ENCODE data around the gene ADGRD1. TPM values are rescaled to one million over a fixed set of nuclear protein-coding genes. Genes with fewer than 3 reads are reported as not detected.

ADGRD1 gene
- total and polyA plus RNA-seq, 4 donors: 9.9 to 15.4 (median 12.7) TPM

- WGBS (ENCODE audit: insufficient coverage): 72% methylated on average over 14 of the region's 14 CpGs
- Histone ChIP-seq H3K27me3 (ENCODE audit: control insufficient read depth, insufficient read depth, low read length) (no peaks in the 10 kb centered on the region), H3K9me3 (ENCODE audit: control insufficient read depth, insufficient read depth, low read length) (no peaks in the 10 kb centered on the region), H3K4me3 (ENCODE audit: low read depth, low read length) (no peak overlapping the region), H3K36me3 (ENCODE audit: control insufficient read depth, insufficient read depth, low read length) (peaks cover 5% of the 10 kb centered on the region), H3K4me1 (ENCODE audit: control insufficient read depth, insufficient read depth, low read length) (peaks cover 57% of the 10 kb centered on the region), H3K27ac (ENCODE audit: low read depth, low read length) (no peak overlapping the region)
- DNase-seq (ENCODE audit: low read depth in 4 of 6, low spot score in 6 of 6): peak in 1 of 6 donors; percentile 79
Observed at GRCh38 chr12:131042834-131043245, 89.1 kb downstream of the ADGRD1 start.

DNA sequence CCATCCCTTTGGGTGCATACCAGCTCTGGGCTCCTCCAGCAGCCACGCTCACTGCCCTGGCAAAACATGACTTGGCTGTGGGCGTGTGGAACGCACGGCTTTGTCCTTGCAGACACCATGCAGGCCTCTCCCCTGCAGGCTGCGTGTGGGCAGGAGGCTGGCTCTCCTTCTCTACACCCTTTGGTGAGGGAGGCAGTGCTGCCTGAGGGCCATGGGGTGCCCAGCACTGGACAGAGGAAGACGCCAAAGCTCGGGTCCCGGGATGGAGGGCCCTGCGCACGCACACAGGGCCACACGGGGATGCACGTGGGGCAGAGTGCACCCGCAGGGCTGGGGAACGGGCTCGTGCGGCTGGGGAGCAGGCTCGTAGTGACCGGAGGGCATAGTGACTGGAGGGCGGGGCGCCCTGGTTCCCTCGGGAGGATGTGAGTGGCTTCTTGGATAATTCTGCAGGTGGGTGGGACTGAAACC lies 89.7 kb downstream of the ADGRD1 start:
- H3K27me3 ChIP-seq (ENCODE audit: control insufficient read depth, insufficient read depth, low read length): no peaks in the 10 kb centered on the region
- 91% methylated on average over 20 of the region's 21 CpGs for WGBS (ENCODE audit: insufficient coverage)

GRCh38 chr12:131044136-131044535 lies 90.4 kb downstream of the ADGRD1 start:
- no peak for DNase-seq (ENCODE audit: low read depth in 4 of 6, low spot score in 6 of 6)
- no peaks in the 10 kb centered on the region for H3K9me3 ChIP-seq (ENCODE audit: control insufficient read depth, insufficient read depth, low read length)
- WGBS (ENCODE audit: insufficient coverage): 87% methylated on average over 14 of the region's 15 CpGs

More for the DNA sequence above, 89.7 kb downstream of the ADGRD1 start:
- Histone ChIP-seq H3K4me1 (ENCODE audit: control insufficient read depth, insufficient read depth, low read length) (peaks cover 59% of the 10 kb centered on the region), H3K9me3 (ENCODE audit: control insufficient read depth, insufficient read depth, low read length) (no peaks in the 10 kb centered on the region), H3K27ac (ENCODE audit: low read depth, low read length) (no peak overlapping the region), H3K4me3 (ENCODE audit: low read depth, low read length) (no peak overlapping the region), H3K36me3 (ENCODE audit: control insufficient read depth, insufficient read depth, low read length) (peaks cover 5% of the 10 kb centered on the region)
- no peak for DNase-seq (ENCODE audit: low read depth in 4 of 6, low spot score in 6 of 6)

GRCh38 chr12:131044760-131045381 lies 91.2 kb downstream of the ADGRD1 start:
- Histone ChIP-seq H3K27ac (ENCODE audit: low read depth, low read length) (no peak overlapping the region), H3K27me3 (ENCODE audit: control insufficient read depth, insufficient read depth, low read length) (no peaks in the 10 kb centered on the region), H3K9me3 (ENCODE audit: control insufficient read depth, insufficient read depth, low read length) (no peaks in the 10 kb centered on the region), H3K4me3 (ENCODE audit: low read depth, low read length) (no peak overlapping the region), H3K36me3 (ENCODE audit: control insufficient read depth, insufficient read depth, low read length) (peaks cover 3% of the 10 kb centered on the region), H3K4me1 (ENCODE audit: control insufficient read depth, insufficient read depth, low read length) (peaks cover 45% of the 10 kb centered on the region)
- WGBS (ENCODE audit: insufficient coverage): 95% methylated on average over 55 of the region's 56 CpGs
- no peak for DNase-seq (ENCODE audit: low read depth in 4 of 6, low spot score in 6 of 6)

More at GRCh38 chr12:131044136-131044535, 90.4 kb downstream of the ADGRD1 start:
- Histone ChIP-seq H3K36me3 (ENCODE audit: control insufficient read depth, insufficient read depth, low read length) (peaks cover 3% of the 10 kb centered on the region), H3K27ac (ENCODE audit: low read depth, low read length) (no peak overlapping the region), H3K27me3 (ENCODE audit: control insufficient read depth, insufficient read depth, low read length) (no peaks in the 10 kb centered on the region), H3K4me3 (ENCODE audit: low read depth, low read length) (no peak overlapping the region), H3K4me1 (ENCODE audit: control insufficient read depth, insufficient read depth, low read length) (peaks cover 53% of the 10 kb centered on the region)

GRCh38 chr12:131045705-131046460 lies 92.2 kb downstream of the ADGRD1 start:
- 93% methylated on average over 13 of the region's 13 CpGs for WGBS (ENCODE audit: insufficient coverage)
- no peaks in the 10 kb centered on the region for H3K9me3 ChIP-seq (ENCODE audit: control insufficient read depth, insufficient read depth, low read length)
- no peak for DNase-seq (ENCODE audit: low read depth in 4 of 6, low spot score in 6 of 6)
- no peak overlapping the region for H3K27ac ChIP-seq (ENCODE audit: low read depth, low read length)
- H3K27me3 ChIP-seq (ENCODE audit: control insufficient read depth, insufficient read depth, low read length): no peaks in the 10 kb centered on the region
- H3K4me1 ChIP-seq (ENCODE audit: control insufficient read depth, insufficient read depth, low read length): peaks cover 41% of the 10 kb centered on the region
- H3K4me3 ChIP-seq (ENCODE audit: low read depth, low read length): no peak overlapping the region
- H3K36me3 ChIP-seq (ENCODE audit: control insufficient read depth, insufficient read depth, low read length): peaks cover 3% of the 10 kb centered on the region

DNA sequence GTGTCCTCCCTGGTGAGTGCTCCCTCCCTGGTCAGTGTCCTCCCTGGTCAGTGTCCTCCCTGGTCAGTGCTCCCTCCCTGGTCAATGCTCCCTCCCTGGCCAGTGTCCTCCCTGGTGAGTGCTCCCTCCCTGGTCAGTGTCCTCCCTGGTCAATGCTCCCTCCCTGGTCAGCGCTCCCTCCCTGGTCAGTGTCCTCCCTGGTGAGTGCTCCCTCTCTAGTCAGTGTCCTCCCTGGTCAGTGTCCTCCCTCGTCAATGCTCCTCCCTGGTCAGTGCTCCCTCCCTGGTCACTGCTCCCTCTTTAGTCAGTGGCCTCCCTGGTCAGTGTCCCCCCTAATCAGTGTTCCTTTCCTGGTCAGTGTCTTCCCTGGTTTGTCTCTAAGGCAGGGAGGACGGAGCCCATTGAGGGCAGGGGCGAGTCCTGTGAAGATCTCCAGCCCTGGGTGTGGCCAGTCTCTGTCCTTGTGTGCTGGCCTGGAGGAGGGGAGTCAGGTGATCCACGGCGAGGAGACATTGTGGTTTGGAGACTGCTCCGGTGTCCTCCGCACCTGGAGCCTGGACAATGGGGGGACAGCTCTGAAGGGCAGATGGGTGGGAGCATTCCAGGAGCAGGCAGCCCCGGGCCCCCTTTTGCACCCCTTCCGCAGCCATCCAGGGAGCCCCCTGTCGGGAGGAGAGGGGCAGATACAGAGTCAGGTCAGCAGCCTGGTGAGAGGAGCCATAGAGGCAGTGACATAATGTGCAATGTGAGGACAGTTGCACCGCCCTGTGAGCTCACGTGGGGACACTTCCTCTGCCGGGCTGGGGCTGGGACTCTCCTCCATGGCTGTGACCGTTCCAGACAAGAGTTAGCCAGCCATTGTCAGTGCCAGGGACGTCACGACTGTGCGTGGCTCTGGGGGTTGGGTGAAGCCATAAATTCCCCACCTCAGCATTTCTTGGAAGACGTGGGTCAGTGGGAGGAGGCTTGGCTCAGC lies 93.4 kb downstream of the ADGRD1 start:
- no peak overlapping the region for H3K27ac ChIP-seq (ENCODE audit: low read depth, low read length)
- 79% methylated on average over 15 of the region's 19 CpGs for WGBS (ENCODE audit: insufficient coverage)
- no peak for DNase-seq (ENCODE audit: low read depth in 4 of 6, low spot score in 6 of 6)
- no peaks in the 10 kb centered on the region for H3K9me3 ChIP-seq (ENCODE audit: control insufficient read depth, insufficient read depth, low read length)
- H3K36me3 ChIP-seq (ENCODE audit: control insufficient read depth, insufficient read depth, low read length): peaks cover 3% of the 10 kb centered on the region
- H3K27me3 ChIP-seq (ENCODE audit: control insufficient read depth, insufficient read depth, low read length): no peaks in the 10 kb centered on the region
- H3K4me3 ChIP-seq (ENCODE audit: low read depth, low read length): no peak overlapping the region
- peaks cover 30% of the 10 kb centered on the region for H3K4me1 ChIP-seq (ENCODE audit: control insufficient read depth, insufficient read depth, low read length)

DNA sequence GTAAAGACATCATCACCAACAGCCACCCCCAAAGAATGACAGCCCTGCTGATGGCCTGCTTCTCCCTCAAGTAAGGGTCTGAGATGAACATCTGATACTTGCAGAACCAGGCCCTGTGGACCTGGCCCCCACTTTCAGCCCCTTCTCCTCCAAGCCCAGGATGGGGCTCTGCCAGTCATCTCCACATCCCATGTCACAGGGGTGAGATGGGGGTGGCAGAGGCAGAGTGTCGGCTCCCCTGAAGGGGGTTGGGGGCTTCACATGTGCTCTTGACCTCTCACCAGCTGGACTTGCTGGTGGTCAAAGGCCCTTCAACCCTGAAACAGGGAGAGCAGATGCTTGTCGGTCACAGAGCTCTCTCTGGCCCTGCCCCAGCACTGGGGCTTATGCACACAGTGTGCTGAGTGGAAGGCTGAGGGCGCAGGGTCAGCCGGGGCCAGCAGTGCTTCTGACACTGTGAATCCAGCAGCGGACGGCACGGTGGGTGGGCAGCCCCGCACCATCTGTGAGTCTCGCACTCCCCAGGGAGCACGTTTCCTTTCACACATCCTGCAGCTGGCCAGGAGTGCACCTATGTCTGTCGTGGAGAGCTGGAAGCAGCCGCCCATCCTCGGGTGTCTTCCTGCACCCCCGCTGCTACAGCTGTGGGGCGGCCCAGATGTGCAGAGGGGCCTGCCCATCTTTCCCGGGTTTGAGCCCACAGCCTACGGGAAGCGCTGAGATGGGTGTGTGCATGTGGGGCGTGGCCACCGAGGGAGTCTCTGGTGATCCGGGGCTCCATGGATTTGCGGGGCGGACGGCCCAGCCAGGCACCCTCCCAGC lies 94.3 kb downstream of the ADGRD1 start:
- no peaks in the 10 kb centered on the region for H3K36me3 ChIP-seq (ENCODE audit: control insufficient read depth, insufficient read depth, low read length)
- H3K27ac ChIP-seq (ENCODE audit: low read depth, low read length): no peak overlapping the region
- H3K27me3 ChIP-seq (ENCODE audit: control insufficient read depth, insufficient read depth, low read length): no peaks in the 10 kb centered on the region
- no peak overlapping the region for H3K4me3 ChIP-seq (ENCODE audit: low read depth, low read length)
- H3K9me3 ChIP-seq (ENCODE audit: control insufficient read depth, insufficient read depth, low read length): no peaks in the 10 kb centered on the region
- DNase-seq (ENCODE audit: low read depth in 4 of 6, low spot score in 6 of 6): no peak
- peaks cover 25% of the 10 kb centered on the region for H3K4me1 ChIP-seq (ENCODE audit: control insufficient read depth, insufficient read depth, low read length)
- WGBS (ENCODE audit: insufficient coverage): 67% methylated on average over 24 of the region's 24 CpGs

GRCh38 chr12:131048611-131048990 lies 94.9 kb downstream of the ADGRD1 start:
- WGBS (ENCODE audit: insufficient coverage): 80% methylated on average over 4 of the region's 6 CpGs
- H3K27ac ChIP-seq (ENCODE audit: low read depth, low read length): no peak overlapping the region

DNA sequence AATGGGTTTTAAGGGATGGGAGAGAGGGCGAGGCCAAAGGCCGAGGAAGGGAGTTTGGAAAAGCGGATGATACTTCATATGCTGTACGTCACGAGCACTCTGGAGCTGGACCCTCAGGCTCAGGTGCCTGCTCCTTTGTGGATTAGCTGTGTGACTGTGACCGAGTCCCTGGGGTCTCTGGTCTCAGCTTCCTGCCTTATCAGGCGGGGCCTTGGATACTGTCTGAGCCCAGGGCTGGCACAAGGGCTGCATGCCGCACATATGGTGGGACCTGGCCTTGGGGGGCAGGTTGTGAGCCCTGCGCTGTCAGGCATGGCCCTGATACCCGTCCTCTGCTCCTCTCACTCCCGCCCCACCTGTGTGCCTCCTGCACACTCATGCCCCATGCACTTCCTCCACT lies 95.3 kb downstream of the ADGRD1 start:
- H3K4me1 ChIP-seq (ENCODE audit: control insufficient read depth, insufficient read depth, low read length): peaks cover 19% of the 10 kb centered on the region
- no peak for DNase-seq (ENCODE audit: low read depth in 4 of 6, low spot score in 6 of 6)
- 93% methylated on average over 11 of the region's 11 CpGs for WGBS (ENCODE audit: insufficient coverage)
- H3K27me3 ChIP-seq (ENCODE audit: control insufficient read depth, insufficient read depth, low read length): no peaks in the 10 kb centered on the region
- no peaks in the 10 kb centered on the region for H3K9me3 ChIP-seq (ENCODE audit: control insufficient read depth, insufficient read depth, low read length)
- H3K36me3 ChIP-seq (ENCODE audit: control insufficient read depth, insufficient read depth, low read length): no peaks in the 10 kb centered on the region
- H3K4me3 ChIP-seq (ENCODE audit: low read depth, low read length): no peak overlapping the region
- H3K27ac ChIP-seq (ENCODE audit: low read depth, low read length): no peak overlapping the region

More at GRCh38 chr12:131048611-131048990, 94.9 kb downstream of the ADGRD1 start:
- no peaks in the 10 kb centered on the region for H3K27me3 ChIP-seq (ENCODE audit: control insufficient read depth, insufficient read depth, low read length)
- DNase-seq (ENCODE audit: low read depth in 4 of 6, low spot score in 6 of 6): no peak
- H3K4me1 ChIP-seq (ENCODE audit: control insufficient read depth, insufficient read depth, low read length): peaks cover 20% of the 10 kb centered on the region
- no peak overlapping the region for H3K4me3 ChIP-seq (ENCODE audit: low read depth, low read length)
- H3K36me3 ChIP-seq (ENCODE audit: control insufficient read depth, insufficient read depth, low read length): no peaks in the 10 kb centered on the region
- no peaks in the 10 kb centered on the region for H3K9me3 ChIP-seq (ENCODE audit: control insufficient read depth, insufficient read depth, low read length)
